Gastroesophageal sphincter (tissue), 4 donors: ENCODE results near the gene ARRDC5. TPM values are rescaled to one million over a fixed set of nuclear protein-coding genes. Genes with fewer than 3 reads are reported as not detected.

Experiments
- ATAC-seq: fragments of 150-250 bp; one replicate; pipeline ENCODE4 v1.9.1; 2016; ENCODE audit warnings: mild to moderate bottlenecking, moderate library complexity
- H3K27ac ChIP-seq, 4 donors: fragments of 200-600 bp; sonication (generic) in 3 of 4; 1 replicate in 3 of 4; 2 replicates in 1 of 4; pipeline ENCODE4 v1.5.1; 2016 to 2019
- H3K27me3 ChIP-seq: fragments of 200-600 bp; sonication (generic); one replicate; pipeline ENCODE4 v1.5.1; 2019
- H3K36me3 ChIP-seq, 2 donors: fragments of 200-600 bp; sonication (generic); one replicate each; pipeline ENCODE4 v1.5.1; 2019; ENCODE audit warnings: control low read depth in 1 of 2
- H3K4me1 ChIP-seq, 3 donors: fragments of 200-600 bp; sonication (generic); 1 replicate in 2 of 3; 2 replicates in 1 of 3; pipeline ENCODE4 v1.5.1; 2016 to 2019; ENCODE audit warnings: control low read depth in 2 of 3
- H3K4me3 ChIP-seq, 2 donors: fragments of 200-600 bp; sonication (generic); one replicate each; pipeline ENCODE4 v1.5.1; 2019; ENCODE audit warnings: mild to moderate bottlenecking in 1 of 2, moderate library complexity in 1 of 2
- H3K9me3 ChIP-seq, 3 donors: fragments of 200-600 bp; sonication (generic); one replicate each; pipeline ENCODE4 v1.5.1; 2017 to 2019; ENCODE audit warnings: control low read depth in 2 of 3
- EP300 ChIP-seq: sonication (generic); formaldehyde crosslinking; IDR thresholded peaks from one replicate; pipeline ENCODE4 v1.6.1; 2017; ENCODE audit warnings: antibody characterized with exemption, mild to moderate bottlenecking
- POLR2A ChIP-seq, 2 donors: fragments of 450-650 bp; IDR thresholded peaks; one replicate each; pipeline ENCODE4 v1.6.1; 2017; ENCODE audit warnings: antibody characterized with exemption in 2 of 2, mild to moderate bottlenecking in 2 of 2, moderate library complexity in 1 of 2
- POLR2AphosphoS5 ChIP-seq: sonication (generic); formaldehyde crosslinking; IDR thresholded peaks from one replicate; pipeline ENCODE4 v1.6.1; 2017; ENCODE audit warnings: antibody characterized with exemption
- WGBS, 2 donors: methylation state at CpG; one replicate each; pipeline ENCODE4 v1.1.5; 2018; ENCODE audit warnings: low coverage in 1 of 2; 5-methylcytosine and 5-hydroxymethylcytosine counted together
- total RNA-seq, 4 donors: library from RNA; depleted of rRNA; stranded (reverse); fragments of >200 nt; gene quantifications; one replicate each; pipeline ENCODE4 v1.1.0, GENCODE V29; 2016
- TF ChIP-seq, protein P1 (sequence below), 4 experiments: fragments of 200-600 bp in 2 of 4; fragments of 450-650 bp in 2 of 4; sonication (generic) in 1 of 4; IDR thresholded peaks; one replicate each; pipeline ENCODE4 v1.5.1; 2017 to 2019; ENCODE audit warnings: antibody characterized with exemption in 4 of 4, mild to moderate bottlenecking in 2 of 4, moderate library complexity in 2 of 4

The ARRDC5 gene
- total RNA-seq, 4 donors from 2014 or later: 1.1 TPM; not detected in 3

DNA sequence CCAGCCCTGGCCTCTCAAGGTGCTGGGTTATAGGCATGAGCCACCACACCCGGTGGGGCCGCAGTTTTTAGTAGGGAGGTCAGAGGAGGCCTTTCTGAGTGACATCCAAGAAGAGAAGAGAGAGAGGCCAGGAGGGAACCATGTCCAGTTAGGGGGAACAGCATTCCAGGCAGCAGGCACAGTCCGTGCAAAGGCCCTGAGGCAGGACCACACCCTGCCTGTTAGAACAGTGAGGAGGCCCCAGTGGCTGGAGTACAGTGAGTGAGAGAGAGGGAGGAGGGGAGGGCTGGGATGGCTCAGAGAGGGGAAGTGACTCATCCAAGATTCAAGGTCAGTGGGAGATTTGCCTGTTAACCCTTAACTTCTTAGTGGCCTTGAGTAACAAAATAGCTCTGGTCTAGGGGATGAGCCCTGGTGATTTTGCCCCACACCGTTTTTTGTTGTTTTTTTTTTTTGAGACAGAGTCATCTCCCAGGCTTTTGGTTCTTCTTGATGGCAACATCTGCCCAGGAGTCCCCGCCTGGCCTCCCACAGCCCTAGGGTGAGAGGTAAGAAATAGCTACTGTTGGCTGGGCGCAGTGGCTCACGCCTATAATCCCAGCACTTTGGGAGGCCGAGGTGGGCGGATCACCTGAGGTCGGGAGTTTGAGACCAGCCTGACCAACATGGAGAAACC, 32.5 kb downstream of the ARRDC5 start:
- TF ChIP-seq POLR2A (IDR thresholded peaks at IDR 0.05): no peak
- TF ChIP-seq POLR2AphosphoS5: no peak
- TF ChIP-seq EP300: no peak
- TF ChIP-seq, protein P1, sequence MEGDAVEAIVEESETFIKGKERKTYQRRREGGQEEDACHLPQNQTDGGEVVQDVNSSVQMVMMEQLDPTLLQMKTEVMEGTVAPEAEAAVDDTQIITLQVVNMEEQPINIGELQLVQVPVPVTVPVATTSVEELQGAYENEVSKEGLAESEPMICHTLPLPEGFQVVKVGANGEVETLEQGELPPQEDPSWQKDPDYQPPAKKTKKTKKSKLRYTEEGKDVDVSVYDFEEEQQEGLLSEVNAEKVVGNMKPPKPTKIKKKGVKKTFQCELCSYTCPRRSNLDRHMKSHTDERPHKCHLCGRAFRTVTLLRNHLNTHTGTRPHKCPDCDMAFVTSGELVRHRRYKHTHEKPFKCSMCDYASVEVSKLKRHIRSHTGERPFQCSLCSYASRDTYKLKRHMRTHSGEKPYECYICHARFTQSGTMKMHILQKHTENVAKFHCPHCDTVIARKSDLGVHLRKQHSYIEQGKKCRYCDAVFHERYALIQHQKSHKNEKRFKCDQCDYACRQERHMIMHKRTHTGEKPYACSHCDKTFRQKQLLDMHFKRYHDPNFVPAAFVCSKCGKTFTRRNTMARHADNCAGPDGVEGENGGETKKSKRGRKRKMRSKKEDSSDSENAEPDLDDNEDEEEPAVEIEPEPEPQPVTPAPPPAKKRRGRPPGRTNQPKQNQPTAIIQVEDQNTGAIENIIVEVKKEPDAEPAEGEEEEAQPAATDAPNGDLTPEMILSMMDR (IDR thresholded peaks at IDR 0.05): no peak
- Histone ChIP-seq H3K36me3 (no peaks in the 10 kb centered on the region), H3K4me1 (peaks cover 0 to 28% (median 7%) of the 10 kb centered on the region in 3 donors), H3K27ac (no peak overlapping the region), H3K27me3 (no peaks in the 10 kb centered on the region), H3K4me3 (no peak overlapping the region), H3K9me3 (no peaks in the 10 kb centered on the region)
- no peak for ATAC-seq
- WGBS, 2 donors: 20% methylated on average over 2 of the region's 10 CpGs; no CpG with 5 or more reads in 1 of the 2 donors

GRCh38 chr19:4868286-4868834, 34.3 kb downstream of the ARRDC5 start:
- no peaks in the 10 kb centered on the region for H3K36me3 ChIP-seq
- H3K9me3 ChIP-seq: no peaks in the 10 kb centered on the region
- no peaks in the 10 kb centered on the region for H3K27me3 ChIP-seq
- peak overlapping the region in 3 of 4 donors; percentile 20 to 86 (median 84) for H3K27ac ChIP-seq
- WGBS, 2 donors: no CpG with 5 or more reads among the region's 10 CpGs
- no peak for ATAC-seq
- TF ChIP-seq POLR2AphosphoS5: no peak
- TF ChIP-seq, protein P1 (IDR thresholded peaks at IDR 0.05): no peak
- no peak for TF ChIP-seq POLR2A (IDR thresholded peaks at IDR 0.05)
- no peak for TF ChIP-seq EP300
- H3K4me3 ChIP-seq: peak overlapping the region in 1 of 2 donors; percentile 86
- peaks cover 0 to 28% (median 7%) of the 10 kb centered on the region in 3 donors for H3K4me1 ChIP-seq

- no peaks in the 10 kb centered on the region for H3K9me3 ChIP-seq
- peak; percentile 94 for ATAC-seq
- 8% methylated on average over 24 of the region's 46 CpGs; no CpG with 5 or more reads in 1 of the 2 donors for WGBS, 2 donors
These were observed 35.0 kb downstream of the ARRDC5 start, which contains the start of gene PLIN3 for GRCh38 chr19:4867534-4868285. PLIN3 (minus strand) TSS chr19:4867667; CDS start chr19:4861394, 6,273 bp downstream.

DNA sequence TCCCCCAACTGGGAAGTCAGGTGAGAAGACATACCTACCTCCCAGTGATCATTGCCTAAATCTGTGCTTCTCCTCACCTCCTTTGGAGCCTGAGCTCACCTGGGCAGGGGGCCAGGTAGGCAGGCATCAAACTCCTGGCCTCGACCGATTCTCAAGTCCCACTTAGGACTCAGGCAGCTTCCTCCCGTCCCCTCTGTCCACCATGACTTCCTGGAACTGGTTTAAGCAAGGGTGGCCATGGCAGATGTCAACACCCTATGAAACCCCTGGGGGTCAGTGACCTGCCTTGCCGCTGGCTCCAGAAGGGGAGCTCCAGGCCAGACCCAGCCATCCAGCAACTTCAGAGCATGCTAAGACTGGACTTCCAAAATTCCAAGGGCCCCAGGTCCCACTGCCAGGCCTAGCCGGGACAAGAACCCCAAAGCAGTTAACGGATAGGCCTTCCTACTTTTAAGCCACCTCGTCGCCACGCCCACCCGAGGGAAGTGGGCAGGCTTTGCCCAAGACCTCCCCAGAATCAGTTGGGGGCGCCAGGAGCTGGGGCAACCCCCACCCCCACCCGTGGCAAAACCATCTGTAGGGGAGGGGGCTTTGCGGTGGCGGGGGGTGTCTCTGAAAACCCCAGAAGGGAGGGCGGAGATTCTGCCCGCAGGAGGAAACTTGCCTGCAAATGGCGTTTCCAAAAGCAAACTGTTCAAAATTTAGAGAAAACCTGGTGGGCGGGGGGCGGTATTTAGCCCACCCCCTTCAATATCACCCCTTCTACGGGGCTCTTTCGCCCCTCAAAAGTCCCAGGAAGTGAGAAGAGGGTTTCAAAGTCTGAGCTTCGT, 35.9 kb downstream of the ARRDC5 start:
- Histone ChIP-seq H3K9me3 (no peaks in the 10 kb centered on the region), H3K4me3 (peak overlapping the region; percentile 55 to 86), H3K4me1 (peaks cover 0 to 22% (median 7%) of the 10 kb centered on the region in 3 donors), H3K27ac (peak overlapping the region; percentile 12 to 88 (median 85)), H3K27me3 (no peaks in the 10 kb centered on the region), H3K36me3 (peaks cover 0 to 9% of the 10 kb centered on the region in 2 donors)
- ATAC-seq: peak; percentile 9
- WGBS, 2 donors: 0% methylated on average over 3 to 5 of the region's 22 CpGs
- no peak for TF ChIP-seq POLR2A (IDR thresholded peaks at IDR 0.05)
- TF ChIP-seq POLR2AphosphoS5: no peak
- TF ChIP-seq, protein P1 (IDR thresholded peaks at IDR 0.05): no peak
- TF ChIP-seq EP300: no peak

More at GRCh38 chr19:4867534-4868285, 35.0 kb downstream of the ARRDC5 start, which contains the start of gene PLIN3:
- peaks cover 0 to 3% of the 10 kb centered on the region in 2 donors for H3K36me3 ChIP-seq
- peaks cover 0 to 26% (median 7%) of the 10 kb centered on the region in 3 donors for H3K4me1 ChIP-seq
- TF ChIP-seq, protein P1 (IDR thresholded peaks at IDR 0.05): no peak
- TF ChIP-seq POLR2AphosphoS5: peak; percentile 66
- TF ChIP-seq POLR2A (IDR thresholded peaks at IDR 0.05): peak; percentile 25 to 33
- no peak for TF ChIP-seq EP300
- peak within 1 kb of the TSS; percentile 12 to 88 (median 85) for H3K27ac ChIP-seq
- H3K4me3 ChIP-seq: peak within 1 kb of the TSS; percentile 55 to 86
- no peaks in the 10 kb centered on the region for H3K27me3 ChIP-seq
